Measurements from ENCODE around the gene ZNF511.

Gene ZNF511

GRCh38 chr10:133350950-133351329 is 42.2 kb downstream of the ZNF511 start:
- in situ Hi-C loops (cut with MboI; ENCODE audit: low sequenced_read_pairs): no loop called here

- in situ Hi-C loops (cut with MboI; ENCODE audit: low sequenced_read_pairs): no loop called here
These were observed 42.9 kb downstream of the ZNF511 start for GRCh38 chr10:133351408-133352318.

GRCh38 chr10:133353202-133353959 is 44.7 kb downstream of the ZNF511 start:
- in situ Hi-C loops (cut with MboI; ENCODE audit: low sequenced_read_pairs): no loop called here

GRCh38 chr10:133353988-133354605 is 45.4 kb downstream of the ZNF511 start:
- in situ Hi-C loops (cut with MboI; ENCODE audit: low sequenced_read_pairs): no loop called here

- in situ Hi-C loops (cut with MboI; ENCODE audit: low sequenced_read_pairs): no loop called here
These were observed 46.0 kb downstream of the ZNF511 start for GRCh38 chr10:133354672-133355240.

GRCh38 chr10:133355266-133355665 is 46.6 kb downstream of the ZNF511 start:
- in situ Hi-C loops (cut with MboI; ENCODE audit: low sequenced_read_pairs): no loop called here

GRCh38 chr10:133355991-133356390 is 47.3 kb downstream of the ZNF511 start:
- in situ Hi-C loops (cut with MboI; ENCODE audit: low sequenced_read_pairs): no loop called here

- in situ Hi-C loops (cut with MboI; ENCODE audit: low sequenced_read_pairs): no loop called here
These were observed 48.0 kb downstream of the ZNF511 start for GRCh38 chr10:133356549-133357284.

GRCh38 chr10:133357285-133358161 is 48.8 kb downstream of the ZNF511 start, which contains the start of gene FUOM:
Gene FUOM (minus strand): TSS chr10:133358019. CDS start chr10:133358007, 12 bp downstream.
- in situ Hi-C loops (cut with MboI; ENCODE audit: low sequenced_read_pairs): no loop called here

- in situ Hi-C loops (cut with MboI; ENCODE audit: low sequenced_read_pairs): no loop called here
These were observed 49.6 kb downstream of the ZNF511 start for GRCh38 chr10:133358162-133358924.

GRCh38 chr10:133358925-133359310 is 50.2 kb downstream of the ZNF511 start:
- in situ Hi-C loops (cut with MboI; ENCODE audit: low sequenced_read_pairs): no loop called here

GRCh38 chr10:133359554-133359971 is 50.8 kb downstream of the ZNF511 start:
- in situ Hi-C loops (cut with MboI; ENCODE audit: low sequenced_read_pairs): no loop called here

- in situ Hi-C loops (cut with MboI; ENCODE audit: low sequenced_read_pairs): no loop called here
These were observed 51.4 kb downstream of the ZNF511 start for GRCh38 chr10:133359972-133360610.

- in situ Hi-C loops (cut with MboI; ENCODE audit: low sequenced_read_pairs): no loop called here
These were observed 52.5 kb downstream of the ZNF511 start for GRCh38 chr10:133361227-133361626.

- in situ Hi-C loops (cut with MboI; ENCODE audit: low sequenced_read_pairs): no loop called here
These were observed 53.2 kb downstream of the ZNF511 start for GRCh38 chr10:133361773-133362441.

All from HL-60/S4 treated with retinoic acid at 250 ng/mL for 4 days and 3 days (cell line).